Measurements from ENCODE around the gene HHIPL1. TPM values are rescaled to one million over a fixed set of nuclear protein-coding genes. Genes with fewer than 3 reads are reported as not detected.

The HHIPL1 gene
- total RNA-seq, 2 experiments from 2014 or later, result 0.25 to 0.72 TPM

DNA sequence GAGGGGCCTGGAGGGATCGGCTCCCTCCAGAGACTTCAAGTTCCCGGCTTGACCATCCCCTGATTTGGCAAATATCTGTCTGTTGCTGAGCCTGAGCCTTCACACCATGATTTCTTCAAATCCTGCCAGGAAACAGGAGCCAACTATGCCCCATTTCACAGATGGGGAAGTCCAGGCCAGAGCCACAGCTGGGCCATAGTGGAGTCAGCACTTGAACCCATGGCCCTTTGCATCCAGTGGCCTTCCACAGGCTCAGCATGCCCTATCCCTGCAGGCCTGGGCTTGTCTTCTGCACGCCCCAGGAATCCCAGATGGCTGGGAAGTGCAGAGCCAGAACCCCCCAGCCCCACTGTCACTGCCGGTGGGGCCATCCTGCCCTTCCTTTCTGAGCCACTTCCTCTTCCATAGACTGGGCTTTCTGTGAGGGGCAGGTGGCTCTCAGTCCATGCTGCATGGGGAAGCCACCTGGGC lies 84.1 kb downstream of the HHIPL1 start:
- no TSS peak for BruUV-seq (replicated peaks)
- Histone ChIP-seq H3K4me1 (ENCODE audit: insufficient read depth, low read length, poor library complexity, severe bottlenecking) (no peaks in the 10 kb centered on the region), H2AFZ (ENCODE audit: low read length) (no peak overlapping the region), H3K4me2 (ENCODE audit: low read length) (no peak overlapping the region), H4K20me1 (ENCODE audit: insufficient read depth, low read length) (no peaks in the 10 kb centered on the region), H3K79me2 (ENCODE audit: insufficient read depth, low read depth, low read length) (no peaks in the 10 kb centered on the region), H3K27ac (ENCODE audit: low read depth, low read length, poor library complexity, severe bottlenecking) (no peak overlapping the region), H3K36me3 (ENCODE audit: insufficient read depth, low read length) (no peaks in the 10 kb centered on the region), H3K9me3 (ENCODE audit: low read length) (no peaks in the 10 kb centered on the region), H3K9me2 (ENCODE audit: insufficient read depth, low read length) (no peaks in the 10 kb centered on the region), H3K4me3 (ENCODE audit: low read depth, low read length, poor library complexity, severe bottlenecking) (no peak overlapping the region)
- TF ChIP-seq, protein P1, sequence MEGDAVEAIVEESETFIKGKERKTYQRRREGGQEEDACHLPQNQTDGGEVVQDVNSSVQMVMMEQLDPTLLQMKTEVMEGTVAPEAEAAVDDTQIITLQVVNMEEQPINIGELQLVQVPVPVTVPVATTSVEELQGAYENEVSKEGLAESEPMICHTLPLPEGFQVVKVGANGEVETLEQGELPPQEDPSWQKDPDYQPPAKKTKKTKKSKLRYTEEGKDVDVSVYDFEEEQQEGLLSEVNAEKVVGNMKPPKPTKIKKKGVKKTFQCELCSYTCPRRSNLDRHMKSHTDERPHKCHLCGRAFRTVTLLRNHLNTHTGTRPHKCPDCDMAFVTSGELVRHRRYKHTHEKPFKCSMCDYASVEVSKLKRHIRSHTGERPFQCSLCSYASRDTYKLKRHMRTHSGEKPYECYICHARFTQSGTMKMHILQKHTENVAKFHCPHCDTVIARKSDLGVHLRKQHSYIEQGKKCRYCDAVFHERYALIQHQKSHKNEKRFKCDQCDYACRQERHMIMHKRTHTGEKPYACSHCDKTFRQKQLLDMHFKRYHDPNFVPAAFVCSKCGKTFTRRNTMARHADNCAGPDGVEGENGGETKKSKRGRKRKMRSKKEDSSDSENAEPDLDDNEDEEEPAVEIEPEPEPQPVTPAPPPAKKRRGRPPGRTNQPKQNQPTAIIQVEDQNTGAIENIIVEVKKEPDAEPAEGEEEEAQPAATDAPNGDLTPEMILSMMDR (conservative IDR thresholded peaks at IDR 0.05; ENCODE audit: low read length), result no peak
- no peak for TF ChIP-seq EZH2phosphoT487 (IDR thresholded peaks at IDR 0.05; ENCODE audit: borderline replicate concordance, low read depth, low read length)
- ChIA-PET POLR2A (no interaction called here), CTCF (ENCODE audit: unreplicated experiment) (no interaction called here)
- no peak for DNase-seq (ENCODE audit: low spot score)
- intact Hi-C loops (cut with micrococcal nuclease; ENCODE audit: unreplicated experiment), result no loop called here

Other genes with a start within 250 kb of the HHIPL1 start
- 42.4 and 45.2 TPM in 2 replicates for gene SETD3, start 164.3 kb upstream of the HHIPL1 start, total RNA-seq (2014; rRNA removed; shearing (Covaris generic))
- 62.1 and 65.5 TPM in 2 replicates for gene SETD3, start 164.3 kb upstream of the HHIPL1 start, total RNA-seq (2022)
- gene CCNK, start 163.7 kb upstream of the HHIPL1 start, total RNA-seq (2014; rRNA removed; shearing (Covaris generic)), result 25.1 and 38.8 TPM in 2 replicates
- 69.0 and 76.3 TPM in 2 replicates for gene CCNK, start 163.7 kb upstream of the HHIPL1 start, total RNA-seq (2022)
- gene CCDC85C, start 40.9 kb upstream of the HHIPL1 start, total RNA-seq (2014; rRNA removed; shearing (Covaris generic)), result 3.6 and 6.4 TPM in 2 replicates
- 14.6 and 15.0 TPM in 2 replicates for gene CCDC85C, start 40.9 kb upstream of the HHIPL1 start, total RNA-seq (2022)
- gene CYP46A1, start 39.2 kb downstream of the HHIPL1 start, total RNA-seq (2014; rRNA removed; shearing (Covaris generic)), result 2.0 and 4.1 TPM in 2 replicates
- gene CYP46A1, start 39.2 kb downstream of the HHIPL1 start, total RNA-seq (2022), result 10.8 and 11.0 TPM in 2 replicates
- not detected in 2 replicates for gene EML1, start 148.3 kb downstream of the HHIPL1 start, total RNA-seq (2014; rRNA removed; shearing (Covaris generic))
- not detected in 2 replicates for gene EML1, start 148.3 kb downstream of the HHIPL1 start, total RNA-seq (2022)